ENCODE results near the gene C9orf43. TPM values are rescaled to one million over a fixed set of nuclear protein-coding genes. Genes with fewer than 3 reads are reported as not detected.

The C9orf43 gene
- total and polyA plus RNA-seq, 9 of the 15 experiments (the other 6 are each of a cell fraction or from before 2014, with no cell fraction given): 0.21 to 0.58 (median 0.33) TPM

DNA sequence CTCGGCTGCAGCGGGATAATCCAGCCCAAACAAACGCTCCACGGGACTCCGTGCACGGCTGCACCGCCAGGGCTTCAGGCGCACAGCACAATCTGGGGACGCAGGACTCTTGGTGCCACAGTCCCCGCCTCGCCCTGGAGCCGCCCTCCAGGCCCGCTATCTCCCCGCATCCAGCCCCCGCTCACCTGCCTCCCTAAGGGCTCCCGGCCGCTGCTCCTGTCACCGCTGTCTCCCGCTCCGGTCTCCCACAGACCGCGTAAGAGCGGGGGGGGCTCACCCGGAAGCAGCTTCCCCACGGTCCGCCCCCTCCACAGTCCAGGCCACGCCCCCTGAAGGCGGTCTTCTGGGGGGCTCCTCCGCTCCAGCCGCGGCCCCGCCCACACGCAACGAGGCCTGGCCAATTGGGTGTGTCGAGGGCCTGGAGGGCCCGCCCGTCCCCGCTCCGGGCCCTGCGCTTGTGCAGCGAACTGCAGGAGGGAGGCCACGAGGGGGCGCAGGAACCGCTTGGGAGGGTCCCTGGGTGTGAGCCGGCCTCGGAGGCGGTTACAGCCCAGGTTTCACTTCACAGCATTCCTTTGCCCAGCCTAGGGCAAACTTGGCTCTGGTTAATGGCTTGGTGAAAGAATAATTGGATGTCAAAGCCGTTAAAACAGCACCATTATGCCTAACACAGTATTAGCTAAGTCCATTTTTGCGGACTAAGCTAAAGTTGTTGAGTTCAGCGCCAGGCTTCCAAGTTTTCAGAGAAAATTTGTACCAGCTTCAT, 9.3 kb upstream of the C9orf43 start, which contains the start of gene ALAD (continued):
- TF ChIP-seq SMAD3 (CRISPR knock-in tag; conservative IDR thresholded peaks at IDR 0.05) (peak; percentile 11; the same call in 1 of the 2 replicates), CCAR2 (IDR thresholded peaks at IDR 0.05; ENCODE audit: low read depth, low read length) (no peak), STAT5A (IDR thresholded peaks at IDR 0.05; ENCODE audit: borderline replicate concordance, low read length) (no peak), MXI1 (IDR thresholded peaks at IDR 0.05; ENCODE audit: low read depth, low read length) (no peak), FOXK2 (conservative IDR thresholded peaks at IDR 0.05 in 1 of 2, IDR thresholded peaks at IDR 0.05 in 1 of 2; ENCODE audit: low read depth in 2 of 2) (0 out of 4 replicates have a peak, but pooled peaks of 1 of the 2 experiments have one; percentile 8), ZBTB11 (CRISPR knock-in tag; IDR thresholded peaks at IDR 0.05) (peak; percentile 34 to 81 (median 42); a peak in 3 of 6 replicates), CEBPG (CRISPR knock-in tag; IDR thresholded peaks at IDR 0.05) (no peak), CEBPG (tag; conservative IDR thresholded peaks at IDR 0.05 in 1 of 2, IDR thresholded peaks at IDR 0.05 in 1 of 2) (no peak), ZFP36 (IDR thresholded peaks at IDR 0.05; ENCODE audit: low read depth, low read length, partially characterized antibody) (peak; percentile 61), ZNF668 (CRISPR knock-in tag; IDR thresholded peaks at IDR 0.05) (no peak), ZFP1 (CRISPR knock-in tag; IDR thresholded peaks at IDR 0.05) (no peak), CC2D1A (IDR thresholded peaks at IDR 0.05) (peak; percentile 99), ELK1 (CRISPR knock-in tag; IDR thresholded peaks at IDR 0.05) (no peak), HNRNPUL1 (IDR thresholded peaks at IDR 0.05; ENCODE audit: low read length) (no peak), ZNF3 (CRISPR knock-in tag; IDR thresholded peaks at IDR 0.05) (no peak), TAF15 (IDR thresholded peaks at IDR 0.05; ENCODE audit: low read depth, low read length) (no peak), TAF7 (tag; IDR thresholded peaks at IDR 0.05) (no peak)
- TF ChIP-seq, protein P1, sequence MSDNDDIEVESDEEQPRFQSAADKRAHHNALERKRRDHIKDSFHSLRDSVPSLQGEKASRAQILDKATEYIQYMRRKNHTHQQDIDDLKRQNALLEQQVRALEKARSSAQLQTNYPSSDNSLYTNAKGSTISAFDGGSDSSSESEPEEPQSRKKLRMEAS (CRISPR knock-in tag; IDR thresholded peaks at IDR 0.05): peak; percentile 59
- TF ChIP-seq, protein P2, sequence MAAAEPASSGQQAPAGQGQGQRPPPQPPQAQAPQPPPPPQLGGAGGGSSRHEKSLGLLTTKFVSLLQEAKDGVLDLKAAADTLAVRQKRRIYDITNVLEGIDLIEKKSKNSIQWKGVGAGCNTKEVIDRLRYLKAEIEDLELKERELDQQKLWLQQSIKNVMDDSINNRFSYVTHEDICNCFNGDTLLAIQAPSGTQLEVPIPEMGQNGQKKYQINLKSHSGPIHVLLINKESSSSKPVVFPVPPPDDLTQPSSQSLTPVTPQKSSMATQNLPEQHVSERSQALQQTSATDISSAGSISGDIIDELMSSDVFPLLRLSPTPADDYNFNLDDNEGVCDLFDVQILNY (CRISPR knock-in tag; IDR thresholded peaks at IDR 0.05): 0 out of 2 replicates have a peak, but pooled peaks have one; percentile 28
- TF ChIP-seq, protein P3, sequence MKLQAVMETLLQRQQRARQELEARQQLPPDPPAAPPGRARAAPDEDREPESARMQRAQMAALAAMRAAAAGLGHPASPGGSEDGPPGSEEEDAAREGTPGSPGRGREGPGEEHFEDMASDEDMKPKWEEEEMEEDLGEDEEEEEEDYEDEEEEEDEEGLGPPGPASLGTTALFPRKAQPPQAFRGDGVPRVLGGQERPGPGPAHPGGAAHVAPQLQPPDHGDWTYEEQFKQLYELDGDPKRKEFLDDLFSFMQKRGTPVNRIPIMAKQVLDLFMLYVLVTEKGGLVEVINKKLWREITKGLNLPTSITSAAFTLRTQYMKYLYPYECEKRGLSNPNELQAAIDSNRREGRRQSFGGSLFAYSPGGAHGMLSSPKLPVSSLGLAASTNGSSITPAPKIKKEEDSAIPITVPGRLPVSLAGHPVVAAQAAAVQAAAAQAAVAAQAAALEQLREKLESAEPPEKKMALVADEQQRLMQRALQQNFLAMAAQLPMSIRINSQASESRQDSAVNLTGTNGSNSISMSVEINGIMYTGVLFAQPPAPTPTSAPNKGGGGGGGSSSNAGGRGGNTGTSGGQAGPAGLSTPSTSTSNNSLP (IDR thresholded peaks at IDR 0.05; ENCODE audit: borderline replicate concordance, low read depth, low read length): no peak
